ENCODE data around the gene LCN12. TPM values are rescaled to one million over a fixed set of nuclear protein-coding genes. Genes with fewer than 3 reads are reported as not detected.
A peak's percentile ranks its signal among the peaks of the same experiment; 100 is the strongest.

The LCN12 gene
- total RNA-seq, 1 experiment from 2014 or later: 2.1 TPM

GRCh38 chr9:136907011-136907914, 44.8 kb upstream of the LCN12 start:
- Histone ChIP-seq H3K23me2 (ENCODE audit: insufficient read length, low read depth, low read length, poor library complexity, severe bottlenecking) (no peaks in the 10 kb centered on the region), H3K9ac (ENCODE audit: extremely low read depth, insufficient read length, low read length) (no peak overlapping the region), H3K4ac (ENCODE audit: low read depth, low read length) (no peak overlapping the region), H2AK5ac (ENCODE audit: insufficient read length, low read length) (no peak overlapping the region), H3K4me2 (ENCODE audit: insufficient read depth, insufficient read length, low read length) (no peak overlapping the region), H3K4me1 (ENCODE audit: insufficient read depth, low read length) (no peaks in the 10 kb centered on the region), H3K14ac (ENCODE audit: insufficient read depth, low read length) (no peak overlapping the region), H3K27me3 (ENCODE audit: insufficient read depth, low read length) (no peaks in the 10 kb centered on the region), H3K27ac (ENCODE audit: insufficient read length, low read depth, low read length) (no peak overlapping the region), H3K56ac (ENCODE audit: insufficient read length, low read depth, low read length) (no peak overlapping the region), H2BK15ac (ENCODE audit: low read depth, low read length) (no peak overlapping the region), H2BK120ac (ENCODE audit: low read depth, low read length, poor library complexity, severe bottlenecking) (no peak overlapping the region), H4K20me1 (ENCODE audit: control insufficient read depth, insufficient read depth, insufficient read length) (no peaks in the 10 kb centered on the region), H3K9me3 (ENCODE audit: control insufficient read depth, low read depth, low read length) (no peaks in the 10 kb centered on the region), H2AFZ (ENCODE audit: low read length) (no peak overlapping the region), H3K18ac (ENCODE audit: insufficient read length, low read depth, low read length) (no peak overlapping the region), H2BK20ac (ENCODE audit: low read depth, low read length, poor library complexity, severe bottlenecking) (no peak overlapping the region), H3K23ac (ENCODE audit: insufficient read length, low read depth, low read length) (no peak overlapping the region), H2BK12ac (ENCODE audit: insufficient read length, low read depth, low read length) (no peak overlapping the region), H2BK5ac (ENCODE audit: insufficient read length, low read length) (no peak overlapping the region), H4K5ac (ENCODE audit: insufficient read length, low read depth, low read length) (no peak overlapping the region), H4K91ac (ENCODE audit: insufficient read length, low read depth, low read length) (no peak overlapping the region), H3K79me2 (ENCODE audit: insufficient read depth, low read length) (no peaks in the 10 kb centered on the region), H4K8ac (replicated peaks; ENCODE audit: insufficient read length, low read depth, low read length) (no peak overlapping the region), H3K79me1 (ENCODE audit: insufficient read depth, low read depth, low read length, poor library complexity, severe bottlenecking) (no peaks in the 10 kb centered on the region), H3T11ph (ENCODE audit: low read length) (no peak overlapping the region)
- no peaks in the 10 kb centered on the region for H3K9me3 Mint-ChIP-seq
- H3K4me3 Mint-ChIP-seq: no peak overlapping the region
- TF ChIP-seq CTCF (conservative IDR thresholded peaks at IDR 0.05): no peak
- peaks cover 16 to 79% (median 62%) of the 10 kb centered on the region in 3 experiments for H3K36me3 Mint-ChIP-seq (ENCODE audit: insufficient read depth in 1 of 3, low read depth in 3 of 3)
- H3K27me3 Mint-ChIP-seq (ENCODE audit: low read depth): no peaks in the 10 kb centered on the region
- WGBS (ENCODE audit: extremely low coverage, insufficient read length, low lambda C conversion rate): no CpG with 5 or more reads among the region's 29 CpGs
- H3K4me1 Mint-ChIP-seq: no peaks in the 10 kb centered on the region
- peak; percentile 21 for DNase-seq
- H3K27ac Mint-ChIP-seq: peak overlapping the region in 1 of 3 experiments; percentile 75; a peak in 3 of 7 replicates
